OCI-LY7 (cell line): ENCODE results near the gene SERPINA3. TPM values are rescaled to one million over a fixed set of nuclear protein-coding genes. Genes with fewer than 3 reads are reported as not detected.

Experiments used
- BruUV-seq: library from RNA; stranded (reverse); fragments of 400-500 nt; replicated peaks from 2 replicates; lab custom pipeline; 2021; lab: Mats Ljungman, UMichigan
- CTCF ChIA-PET: fragments of 300-600 bp; sonication (Branson Sonifier 250); formaldehyde crosslinking; loops from one replicate; lab custom pipeline; 2022; ENCODE audit warnings: antibody characterized with exemption; ENCODE audit not compliant: unreplicated experiment; lab: Charles Lee
- POLR2A ChIA-PET: fragments of 300-600 bp; sonication (Branson Sonifier 250); formaldehyde crosslinking; loops from one replicate; lab custom pipeline; 2022; ENCODE audit warnings: antibody characterized with exemption; lab: Charles Lee
- DNase-seq: peaks from one replicate; pipeline ENCODE4 v3.0.0-alpha.2; 2015; ENCODE audit warnings: low spot score
- H2AFZ ChIP-seq: fragments of 200-600 bp; sonication (generic), shearing (Covaris generic); 2 replicates; pipeline ENCODE4 v1.6.1; 2014; ENCODE audit warnings: mild to moderate bottlenecking, antibody characterized with exemption, low read length, moderate library complexity
- H3K27ac ChIP-seq: fragments of 200-600 bp; sonication (generic); 2 replicates; pipeline ENCODE4 v1.5.1; 2014; ENCODE audit warnings: mixed run types, low read depth, mild to moderate bottlenecking, moderate library complexity, low read length, inconsistent platforms; ENCODE audit not compliant: poor library complexity, severe bottlenecking
- H3K36me3 ChIP-seq: fragments of 200-600 bp; sonication (generic); 2 replicates; pipeline ENCODE4 v1.6.1; 2014; ENCODE audit warnings: mild to moderate bottlenecking, antibody characterized with exemption, low read length, moderate library complexity, mixed read lengths; ENCODE audit not compliant: insufficient read depth
- H3K4me1 ChIP-seq: fragments of 200-600 bp; sonication (generic); 2 replicates; pipeline ENCODE4 v1.5.1; 2014; ENCODE audit warnings: mild to moderate bottlenecking, low read length; ENCODE audit not compliant: insufficient read depth, poor library complexity, severe bottlenecking
- H3K4me2 ChIP-seq: fragments of 200-600 bp; sonication (generic); 2 replicates; pipeline ENCODE4 v1.6.1; 2014; ENCODE audit warnings: mild to moderate bottlenecking, low read length
- H3K4me3 ChIP-seq: fragments of 200-600 bp; sonication (generic); 2 replicates; pipeline ENCODE4 v1.5.1; 2014; ENCODE audit warnings: mild to moderate bottlenecking, low read depth, low read length; ENCODE audit not compliant: poor library complexity, severe bottlenecking
- H3K79me2 ChIP-seq: fragments of 200-600 bp; sonication (generic); 2 replicates; pipeline ENCODE4 v1.6.1; 2016; ENCODE audit warnings: low read depth, mild to moderate bottlenecking, low read length, moderate library complexity, mixed read lengths; ENCODE audit not compliant: insufficient read depth
- H3K9me2 ChIP-seq: fragments of 200-600 bp; sonication (generic); 2 replicates; pipeline ENCODE4 v1.6.1; 2016; ENCODE audit warnings: mild to moderate bottlenecking, low read length, mixed read lengths; ENCODE audit not compliant: insufficient read depth
- H3K9me3 ChIP-seq: fragments of 200-600 bp; sonication (generic); 2 replicates; pipeline ENCODE4 v1.6.1; 2014; ENCODE audit warnings: mild to moderate bottlenecking, mixed run types, low read length, mixed read lengths
- H4K20me1 ChIP-seq: fragments of 200-600 bp; sonication (generic); 2 replicates; pipeline ENCODE4 v1.6.1; 2014; ENCODE audit warnings: mild to moderate bottlenecking, antibody characterized with exemption, low read length, moderate library complexity, mixed read lengths; ENCODE audit not compliant: insufficient read depth
- CTCF ChIP-seq: fragments of 200-600 bp; sonication (generic); conservative IDR thresholded peaks from 2 replicates; pipeline ENCODE4 v1.5.1; 2014; ENCODE audit warnings: mild to moderate bottlenecking, antibody characterized with exemption, low read length, moderate library complexity, mixed read lengths
- EZH2phosphoT487 ChIP-seq: fragments of 200-600 bp; sonication (generic); IDR thresholded peaks from 2 replicates; pipeline ENCODE4 v1.6.1; 2018; ENCODE audit warnings: low read depth, borderline replicate concordance, mild to moderate bottlenecking, mixed run types, antibody characterized with exemption, low read length, moderate library complexity, mixed read lengths
- intact Hi-C: fragments of 100-400 bp; cut with micrococcal nuclease; formaldehyde crosslinking; loops from one replicate; pipeline ENCODE4 v1.10.0; 2022; ENCODE audit not compliant: unreplicated experiment
- total RNA-seq, 2 experiments: library from RNA; depleted of rRNA in 1 of 2; stranded (reverse); fragments of >200 nt in 1 of 2; shearing (Covaris generic) in 1 of 2; gene quantifications; 2 replicates each; pipeline ENCODE4 v1.2.3, GENCODE V29; 2014 to 2022

The SERPINA3 gene
- total RNA-seq, 2 experiments from 2014 or later: not detected

DNA sequence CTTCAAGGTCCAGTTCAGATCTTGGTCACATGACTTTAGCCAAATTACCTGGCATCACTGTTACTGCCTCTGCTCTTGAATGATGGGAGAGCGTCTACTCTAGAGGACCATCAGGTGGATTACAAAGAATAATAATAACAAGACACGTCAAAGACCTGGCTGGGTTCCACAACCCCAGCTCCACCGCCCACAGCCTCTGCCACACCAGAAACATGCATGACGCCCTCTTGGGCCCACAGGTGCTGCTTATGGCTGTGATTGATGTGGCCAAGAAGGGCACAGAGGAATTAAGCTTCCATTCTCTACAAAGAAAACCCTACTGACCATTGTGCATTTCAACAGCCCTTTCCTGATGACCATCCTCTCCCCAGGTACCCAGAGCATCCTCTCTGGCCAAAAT, 18.2 kb downstream of the SERPINA3 start:
- no TSS peak for BruUV-seq
- no peaks in the 10 kb centered on the region for H3K4me1 ChIP-seq
- TF ChIP-seq EZH2phosphoT487: no peak
- no peak for TF ChIP-seq CTCF
- H3K79me2 ChIP-seq: no peaks in the 10 kb centered on the region
- intact Hi-C loops: no loop called here
- no peaks in the 10 kb centered on the region for H3K9me2 ChIP-seq
- H3K9me3 ChIP-seq: no peaks in the 10 kb centered on the region
- DNase-seq: no peak
- no peak overlapping the region for H3K4me2 ChIP-seq
- H3K4me3 ChIP-seq: no peak overlapping the region
- H3K36me3 ChIP-seq: no peaks in the 10 kb centered on the region
- no peak overlapping the region for H3K27ac ChIP-seq
- H4K20me1 ChIP-seq: no peaks in the 10 kb centered on the region
- POLR2A ChIA-PET: no interaction called here
- H2AFZ ChIP-seq: no peak overlapping the region
- CTCF ChIA-PET: no interaction called here

- no peak for DNase-seq
- no peak overlapping the region for H2AFZ ChIP-seq
- ChIA-PET CTCF (no interaction called here), POLR2A (no interaction called here)
- no peaks in the 10 kb centered on the region for H3K79me2 ChIP-seq
- TF ChIP-seq CTCF (no peak), EZH2phosphoT487 (no peak)
- H3K4me1 ChIP-seq: no peaks in the 10 kb centered on the region
- no peaks in the 10 kb centered on the region for H3K9me3 ChIP-seq
- H3K36me3 ChIP-seq: no peaks in the 10 kb centered on the region
- H3K9me2 ChIP-seq: no peaks in the 10 kb centered on the region
- H3K4me2 ChIP-seq: no peak overlapping the region
- no TSS peak for BruUV-seq
- no peaks in the 10 kb centered on the region for H4K20me1 ChIP-seq
- H3K27ac ChIP-seq: no peak overlapping the region
- H3K4me3 ChIP-seq: no peak overlapping the region
- intact Hi-C loops: no loop called here
Measured at GRCh38 chr14:94631050-94631449, 18.9 kb downstream of the SERPINA3 start.

DNA sequence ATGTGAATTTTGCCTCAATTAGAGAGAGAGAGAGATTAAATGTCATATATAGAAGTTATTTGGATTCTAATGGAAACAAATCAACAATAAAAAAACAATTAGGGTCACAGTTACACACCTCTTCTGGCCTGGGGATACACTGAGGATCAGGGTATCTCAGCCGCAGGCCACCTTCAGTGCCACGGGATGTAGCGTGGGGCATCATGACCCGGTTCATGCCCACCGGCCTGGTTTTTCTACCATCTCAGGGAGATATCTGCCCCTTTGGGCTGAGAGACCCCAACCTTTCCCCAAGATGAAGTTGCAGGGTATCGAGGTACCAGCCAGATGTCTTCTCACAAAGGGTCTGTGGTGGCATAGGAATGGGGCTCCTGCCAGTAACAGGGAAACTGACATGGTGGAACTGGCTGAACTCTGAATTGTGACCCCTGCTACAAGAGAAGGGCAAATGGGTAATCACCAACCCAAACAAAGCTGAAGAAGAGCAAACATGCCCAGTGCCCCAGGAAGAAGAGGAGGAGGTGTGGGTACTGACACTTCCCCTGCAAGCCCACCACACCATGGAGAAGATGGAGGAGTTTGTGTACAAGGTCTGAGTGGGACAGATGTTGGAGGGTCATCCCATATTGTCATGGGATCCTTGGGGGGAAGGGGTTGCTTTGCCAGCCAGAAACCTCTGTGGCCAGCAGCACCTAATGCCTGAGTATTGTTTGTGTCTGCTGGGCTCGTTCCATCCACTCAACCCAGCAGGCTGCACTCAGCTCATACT, 19.5 kb downstream of the SERPINA3 start:
- Histone ChIP-seq H3K36me3 (no peaks in the 10 kb centered on the region), H3K9me2 (no peaks in the 10 kb centered on the region), H3K4me2 (no peak overlapping the region), H3K9me3 (no peaks in the 10 kb centered on the region), H3K4me1 (no peaks in the 10 kb centered on the region), H4K20me1 (no peaks in the 10 kb centered on the region), H3K4me3 (no peak overlapping the region), H3K27ac (no peak overlapping the region), H3K79me2 (no peaks in the 10 kb centered on the region), H2AFZ (no peak overlapping the region)
- no TSS peak for BruUV-seq
- intact Hi-C loops: no loop called here
- TF ChIP-seq EZH2phosphoT487 (no peak), CTCF (no peak)
- DNase-seq: no peak
- ChIA-PET CTCF (no interaction called here), POLR2A (no interaction called here)
